Smooth muscle cell (in vitro differentiated cells): ENCODE measurements around the gene AZI2. TPM values are rescaled to one million over a fixed set of nuclear protein-coding genes. Genes with fewer than 3 reads are reported as not detected.

Experiments
- DNase-seq: peaks from one replicate; lab custom pipeline; 2025; ENCODE audit not compliant: unreplicated experiment; lab: John Stamatoyannopoulos, UW
- H2AFZ ChIP-seq: fragments of 200-600 bp; sonication (generic); 2 replicates; pipeline ENCODE4 v1.6.0; 2016; ENCODE audit warnings: antibody characterized with exemption, low read depth, mild to moderate bottlenecking
- H3F3A ChIP-seq: fragments of 200-600 bp; sonication (generic); 2 replicates; pipeline ENCODE4 v1.6.0; 2017; ENCODE audit warnings: antibody characterized with exemption, low read depth
- H3K27ac ChIP-seq: fragments of 200-600 bp; sonication (generic); 2 replicates; pipeline ENCODE4 v1.5.1; 2016; ENCODE audit warnings: low read depth, mild to moderate bottlenecking
- H3K27me3 ChIP-seq: fragments of 200-600 bp; sonication (generic); 2 replicates; pipeline ENCODE4 v1.6.1; 2016; ENCODE audit warnings: low read depth, mild to moderate bottlenecking
- H3K36me3 ChIP-seq: fragments of 200-600 bp; sonication (generic); 2 replicates; pipeline ENCODE4 v1.5.1; 2016; ENCODE audit warnings: low read depth
- H3K4me1 ChIP-seq: fragments of 200-600 bp; sonication (generic); 2 replicates; pipeline ENCODE4 v1.5.1; 2016; ENCODE audit warnings: low read depth
- H3K4me2 ChIP-seq: fragments of 200-600 bp; sonication (generic); 2 replicates; pipeline ENCODE4 v1.6.0; 2016; ENCODE audit warnings: mild to moderate bottlenecking
- H3K4me3 ChIP-seq: fragments of 200-600 bp; sonication (generic); 2 replicates; pipeline ENCODE4 v1.5.1; 2016; ENCODE audit warnings: mild to moderate bottlenecking
- H3K79me2 ChIP-seq: fragments of 200-600 bp; sonication (generic); 2 replicates; pipeline ENCODE4 v1.6.0; 2016; ENCODE audit warnings: low read depth, mild to moderate bottlenecking
- H3K9ac ChIP-seq: fragments of 200-600 bp; sonication (generic); 2 replicates; pipeline ENCODE4 v1.6.0; 2016; ENCODE audit warnings: low read depth
- H3K9me3 ChIP-seq: fragments of 200-600 bp; sonication (generic); replicated peaks from 2 replicates; pipeline ENCODE4 v1.5.1; 2016; ENCODE audit warnings: low read depth
- H4K20me1 ChIP-seq: fragments of 200-600 bp; sonication (generic); 2 replicates; pipeline ENCODE4 v1.6.0; 2016; ENCODE audit warnings: low read depth
- CTCF ChIP-seq: fragments of 200-600 bp; sonication (generic); IDR thresholded peaks from 2 replicates; pipeline ENCODE4 v1.5.1; 2017; ENCODE audit warnings: borderline replicate concordance, mild to moderate bottlenecking, antibody characterized with exemption; ENCODE audit not compliant: insufficient read depth, poor library complexity, severe bottlenecking
- WGBS: methylation state at CpG from one replicate; pipeline ENCODE4 v1.1.7; 2016; ENCODE audit warnings: low lambda C conversion rate; 5-methylcytosine and 5-hydroxymethylcytosine counted together
- polyA plus RNA-seq: library from polyadenylated mRNA; unstranded; fragments of >200 nt; fragmentation: Nextera tagmentation; extraction: Ambion mirVana; gene quantifications from 2 replicates; pipeline ENCODE4 v1.2.1, GENCODE V29; 2016
- total RNA-seq: library from RNA; depleted of rRNA; stranded (reverse); fragments of >200 nt; gene quantifications from 2 replicates; pipeline ENCODE4 v1.2.3, GENCODE V29; 2014

AZI2 gene
- total and polyA plus RNA-seq, 2 experiments from 2014 or later: 44.7 to 53.1 TPM

- H3K4me3 ChIP-seq: no peak overlapping the region
- no peaks in the 10 kb centered on the region for H3K9me3 ChIP-seq
- peaks cover 63% of the 10 kb centered on the region for H3K79me2 ChIP-seq
Measured at GRCh38 chr3:28343144-28343543, 5.5 kb downstream of the AZI2 start.

GRCh38 chr3:28337230-28337629 lies 11.4 kb downstream of the AZI2 start:
- no peak overlapping the region for H2AFZ ChIP-seq
- H3K4me2 ChIP-seq: no peak overlapping the region
- DNase-seq: no peak
- H3K27ac ChIP-seq: no peak overlapping the region
- TF ChIP-seq CTCF: no peak
- peaks cover 8% of the 10 kb centered on the region for H4K20me1 ChIP-seq
- H3K9me3 ChIP-seq: no peaks in the 10 kb centered on the region
- H3K4me1 ChIP-seq: peaks cover 6% of the 10 kb centered on the region
- no peaks in the 10 kb centered on the region for H3K27me3 ChIP-seq
- H3K9ac ChIP-seq: no peak overlapping the region
- H3K4me3 ChIP-seq: no peak overlapping the region
- H3F3A ChIP-seq: no peaks in the 10 kb centered on the region
- H3K79me2 ChIP-seq: peaks cover 20% of the 10 kb centered on the region
- H3K36me3 ChIP-seq: peaks cover 9% of the 10 kb centered on the region

More at GRCh38 chr3:28343144-28343543, 5.5 kb downstream of the AZI2 start:
- Histone ChIP-seq H3K27ac (peak overlapping the region; percentile 51), H3K36me3 (peaks cover 9% of the 10 kb centered on the region), H3F3A (no peaks in the 10 kb centered on the region), H3K27me3 (no peaks in the 10 kb centered on the region), H3K9ac (peak overlapping the region; percentile 38), H3K4me1 (peaks cover 18% of the 10 kb centered on the region), H4K20me1 (peaks cover 29% of the 10 kb centered on the region), H2AFZ (no peak overlapping the region), H3K4me2 (peak overlapping the region; percentile 63)
- TF ChIP-seq CTCF: no peak
- DNase-seq: no peak

GRCh38 chr3:28335246-28335645 lies 13.4 kb downstream of the AZI2 start:
- Histone ChIP-seq H3K4me3 (no peak overlapping the region), H3K36me3 (peaks cover 9% of the 10 kb centered on the region), H3K79me2 (peaks cover under 1% of the 10 kb centered on the region), H3F3A (no peaks in the 10 kb centered on the region), H3K4me1 (no peaks in the 10 kb centered on the region), H3K27me3 (no peaks in the 10 kb centered on the region), H3K9ac (no peak overlapping the region), H2AFZ (no peak overlapping the region), H3K4me2 (no peak overlapping the region), H4K20me1 (peaks cover 2% of the 10 kb centered on the region), H3K27ac (no peak overlapping the region), H3K9me3 (no peaks in the 10 kb centered on the region)
- TF ChIP-seq CTCF: no peak
- no peak for DNase-seq
- WGBS: 68% methylated on average over 2 of the region's 2 CpGs

GRCh38 chr3:28334552-28334951 lies 14.1 kb downstream of the AZI2 start:
- Histone ChIP-seq H3K36me3 (peaks cover 6% of the 10 kb centered on the region), H3K79me2 (no peaks in the 10 kb centered on the region), H3K27me3 (no peaks in the 10 kb centered on the region), H3K9ac (no peak overlapping the region), H2AFZ (no peak overlapping the region), H4K20me1 (peaks cover under 1% of the 10 kb centered on the region), H3F3A (peaks cover 3% of the 10 kb centered on the region), H3K9me3 (no peaks in the 10 kb centered on the region), H3K4me1 (no peaks in the 10 kb centered on the region), H3K4me3 (no peak overlapping the region), H3K4me2 (no peak overlapping the region), H3K27ac (no peak overlapping the region)
- DNase-seq: no peak
- TF ChIP-seq CTCF: peak; percentile 21
